ENCODE data around the gene MLLT3.

- TF ChIP-seq CTCF (IDR thresholded peaks at IDR 0.05) (no peak), POLR2A (IDR thresholded peaks at IDR 0.05) (no peak), POLR2AphosphoS5 (IDR thresholded peaks at IDR 0.05) (no peak)
Measured at GRCh38 chr9:20419533-20419932, 202.8 kb downstream of the MLLT3 start.

Data from suprapubic skin (tissue), 4 donors.